Measurements from ENCODE around the gene ZNF182. TPM values are rescaled to one million over a fixed set of nuclear protein-coding genes. Genes with fewer than 3 reads are reported as not detected.

ZNF182 gene
- total RNA-seq (2016; rRNA removed; fragmentation: Illumina TruSeq; extraction: Trizol) (4.5 and 4.8 TPM in 2 replicates), polyA plus RNA-seq (2011; rRNA removed) (2.1 TPM in 2 replicates), polyA minus RNA-seq (2011; rRNA and poly(A)+ RNA removed; ENCODE audit: low replicate concordance) (0.56 and 1.9 TPM in 2 replicates), Bru-seq, nascent RNA (percentile 60 among the genes with signal in this experiment), BruChase-seq, experiment 1, labeled RNA remaining after a 6-hour chase (percentile 59 among the genes with signal in this experiment), BruChase-seq, experiment 2, labeled RNA remaining after a 2-hour chase (percentile 69 among the genes with signal in this experiment)
- total RNA-seq (2016; cell fraction: cytosol; rRNA removed; fragmentation: Illumina TruSeq; extraction: Trizol; ENCODE audit: low read depth), result 0.30 and 0.35 TPM in 2 replicates
- total RNA-seq (2016; cell fraction: insoluble cytoplasmic fraction; rRNA removed; fragmentation: Illumina TruSeq; extraction: Trizol), result 4.7 and 5.2 TPM in 2 replicates
- total RNA-seq (2016; cell fraction: membrane; rRNA removed; fragmentation: Illumina TruSeq; extraction: Trizol), result 1.2 and 1.3 TPM in 2 replicates
- total RNA-seq (2016; cell fraction: nucleus; rRNA removed; fragmentation: Illumina TruSeq; extraction: Trizol), result 4.6 and 5.8 TPM in 2 replicates
- polyA plus RNA-seq (2011; cell fraction: cytosol; rRNA removed), result 0.60 and 1.2 TPM in 2 replicates
- polyA plus RNA-seq (2011; cell fraction: nucleus; rRNA removed), result 2.9 and 4.6 TPM in 2 replicates
- polyA plus RNA-seq (2012), result 3.9 and 4.1 TPM in 2 replicates
- polyA plus RNA-seq (2016; cell fraction: cytosol; fragmentation: Illumina TruSeq; extraction: Trizol; ENCODE audit: low read depth), result 0.06 and 0.08 TPM in 2 replicates
- 4.7 and 4.8 TPM in 2 replicates for polyA plus RNA-seq (2016; cell fraction: insoluble cytoplasmic fraction; fragmentation: Illumina TruSeq; extraction: Trizol; ENCODE audit: low read depth)
- polyA plus RNA-seq (2016; cell fraction: membrane; fragmentation: Illumina TruSeq; extraction: Trizol; ENCODE audit: low read depth), result 0.36 and 0.49 TPM in 2 replicates
- polyA plus RNA-seq (2016; cell fraction: nucleus; fragmentation: Illumina TruSeq; extraction: Trizol; ENCODE audit: insufficient read depth, low read depth), result 12.4 and 13.6 TPM in 2 replicates
- 1.6 and 2.2 TPM in 2 replicates for polyA minus RNA-seq (2011; cell fraction: cytosol; rRNA and poly(A)+ RNA removed)
- polyA minus RNA-seq (2011; cell fraction: nucleus; rRNA and poly(A)+ RNA removed), result 2.8 and 4.4 TPM in 2 replicates
- long read RNA-seq, experiment 1, partial matches to known transcripts, result 0 of 1 reads
- long read RNA-seq, experiment 1, other reads (novel, unspliced or antisense), result 1 of 1 reads
- long read RNA-seq, experiment 2, partial matches to known transcripts, result 1 of 10 reads
- long read RNA-seq, experiment 2, other reads (novel, unspliced or antisense), result 8 of 10 reads

DNA sequence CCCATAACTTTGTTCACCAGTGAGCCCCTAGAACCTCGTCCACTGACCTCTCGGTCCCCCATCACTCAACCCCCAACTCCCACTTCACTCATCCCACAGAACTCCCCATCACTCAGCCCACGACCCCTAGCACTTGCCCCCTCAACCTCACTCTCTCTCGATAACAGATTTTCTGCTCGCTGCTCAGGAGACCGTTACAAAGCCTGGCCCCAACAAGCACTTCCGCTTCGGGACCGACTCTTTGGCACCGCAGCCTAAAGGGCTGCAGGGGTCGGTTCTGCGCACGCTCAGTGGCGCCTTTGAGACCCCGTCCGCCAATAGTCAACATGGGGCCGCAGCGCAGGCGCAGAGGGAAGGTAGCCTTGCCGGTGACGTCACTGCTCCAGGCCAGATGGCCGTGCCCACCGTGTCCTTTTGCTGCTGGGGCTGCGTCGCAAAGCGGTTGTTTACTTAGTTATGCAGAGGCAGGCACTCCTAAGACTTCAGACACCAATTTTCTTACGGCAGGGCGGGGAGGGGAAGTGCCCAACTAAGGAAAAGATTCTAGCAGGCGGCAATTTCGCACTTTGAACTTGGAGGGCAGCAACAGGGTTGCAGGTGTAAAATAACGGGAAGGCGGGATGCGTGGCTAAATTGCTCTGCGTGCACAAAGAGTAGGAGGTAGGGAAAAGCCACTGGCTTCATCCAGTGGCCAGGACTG is at the start of gene ZNF182:
ZNF182 (minus strand) TSS at position 232 of the 700 bp plus-strand sequence. CDS start 1,380 bp downstream, outside the sequence.
- POLR2A ChIA-PET, result no interaction called here
- TF ChIP-seq, protein P1, sequence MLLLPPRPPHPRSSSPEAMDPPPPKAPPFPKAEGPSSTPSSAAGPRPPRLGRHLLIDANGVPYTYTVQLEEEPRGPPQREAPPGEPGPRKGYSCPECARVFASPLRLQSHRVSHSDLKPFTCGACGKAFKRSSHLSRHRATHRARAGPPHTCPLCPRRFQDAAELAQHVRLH (CRISPR knock-in tag; IDR thresholded peaks at IDR 0.05; ENCODE audit: borderline replicate concordance, low read depth), result no peak
- TF ChIP-seq ETV5 (CRISPR knock-in tag; IDR thresholded peaks at IDR 0.05; ENCODE audit: borderline replicate concordance) (peak; percentile 45; the same call in 1 of the 2 replicates), POLR2G (IDR thresholded peaks at IDR 0.05; ENCODE audit: low read depth, low read length) (peak; percentile 74), ZNF781 (CRISPR knock-in tag; IDR thresholded peaks at IDR 0.05; ENCODE audit: borderline replicate concordance, not compliant biosample characterization) (no peak), ZNF687 (CRISPR knock-in tag; IDR thresholded peaks at IDR 0.05) (peak; percentile 74), ZNF530 (CRISPR knock-in tag; IDR thresholded peaks at IDR 0.05; ENCODE audit: low read depth) (no peak), IKZF5 (CRISPR knock-in tag; IDR thresholded peaks at IDR 0.05) (0 out of 2 replicates have a peak, but pooled peaks have one; percentile 21)
- TF ChIP-seq, protein P2, sequence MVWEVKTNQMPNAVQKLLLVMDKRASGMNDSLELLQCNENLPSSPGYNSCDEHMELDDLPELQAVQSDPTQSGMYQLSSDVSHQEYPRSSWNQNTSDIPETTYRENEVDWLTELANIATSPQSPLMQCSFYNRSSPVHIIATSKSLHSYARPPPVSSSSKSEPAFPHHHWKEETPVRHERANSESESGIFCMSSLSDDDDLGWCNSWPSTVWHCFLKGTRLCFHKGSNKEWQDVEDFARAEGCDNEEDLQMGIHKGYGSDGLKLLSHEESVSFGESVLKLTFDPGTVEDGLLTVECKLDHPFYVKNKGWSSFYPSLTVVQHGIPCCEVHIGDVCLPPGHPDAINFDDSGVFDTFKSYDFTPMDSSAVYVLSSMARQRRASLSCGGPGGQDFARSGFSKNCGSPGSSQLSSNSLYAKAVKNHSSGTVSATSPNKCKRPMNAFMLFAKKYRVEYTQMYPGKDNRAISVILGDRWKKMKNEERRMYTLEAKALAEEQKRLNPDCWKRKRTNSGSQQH (CRISPR knock-in tag; IDR thresholded peaks at IDR 0.05; ENCODE audit: low read depth), result 0 out of 2 replicates have a peak, but pooled peaks have one; percentile 41

More for the DNA sequence above, at the start of gene ZNF182:
- no peaks in the 10 kb centered on the region for H4K20me1 ChIP-seq (ENCODE audit: insufficient read depth, low read length)
- CTCF ChIA-PET (ENCODE audit: low intra/inter-chr PET ratio, low total read pairs), result no interaction called here
- ATAC-seq (peak; percentile 97), FAIRE-seq (peak; percentile 54), DNase-seq (ENCODE audit: low spot score) (peak; percentile 84)
- peak within 1 kb of the TSS; percentile 77 for H3K9ac ChIP-seq (ENCODE audit: insufficient read depth, low read depth, low read length)
- H2AFZ ChIP-seq (ENCODE audit: low read length), result peak within 1 kb of the TSS; percentile 27
- peak within 1 kb of the TSS; percentile 70 for H3K27ac ChIP-seq (ENCODE audit: extremely low read length, insufficient read depth, low read length)
- H3K9me3 ChIP-seq (ENCODE audit: low read length), result no peaks in the 10 kb centered on the region
- peaks cover 7% of the 10 kb centered on the region for H3K79me2 ChIP-seq (ENCODE audit: insufficient read depth, low read length)
- H3K36me3 ChIP-seq (replicated peaks in 1 of 2; ENCODE audit: control insufficient read depth in 1 of 2, insufficient read depth in 2 of 2, low read length in 2 of 2), result no peaks in the 10 kb centered on the region
- in situ Hi-C loops (cut with HindIII; ENCODE audit: extremely low pct_ligation_motif_present, low pct_unique_long_range_greater_than_20kb), result no loop called here
- no peaks in the 10 kb centered on the region; a peak in 1 of 5 replicates for H3K27me3 ChIP-seq (ENCODE audit: control insufficient read depth in 1 of 2, insufficient read depth in 2 of 2, low read length in 2 of 2)
- no TSS peak for BruUV-seq (replicated peaks)
- H3K4me1 ChIP-seq (ENCODE audit: insufficient read depth, low read length), result peaks cover 18% of the 10 kb centered on the region
- peak within 1 kb of the TSS; percentile 67 to 79 (median 71) for H3K4me3 ChIP-seq (replicated peaks in 1 of 3; ENCODE audit: insufficient read depth in 1 of 3, low read depth in 2 of 3, low read length in 3 of 3)
- peak within 1 kb of the TSS; percentile 63 for H3K4me2 ChIP-seq (ENCODE audit: low read depth, low read length)
- intact Hi-C loops (cut with micrococcal nuclease; ENCODE audit: unreplicated experiment), result no loop called here
- WGBS (ENCODE audit: low lambda C conversion rate), result under 1% methylated on average over 17 of the region's 34 CpGs
